Ovary (tissue), 3 donors: Measurements from ENCODE around the gene SLC9A9.

Experiments used
- CTCF ChIP-seq, 3 donors: fragments of 450-650 bp in 2 of 3; fragments of 200-600 bp in 1 of 3; IDR thresholded peaks; one replicate each; pipeline versions ENCODE4 v1.5.1 to v1.8.0; 2016 to 2022; ENCODE audit warnings: antibody characterized with exemption in 3 of 3, mild to moderate bottlenecking in 1 of 3
- POLR2A ChIP-seq: fragments of 450-650 bp; IDR thresholded peaks from one replicate; pipeline ENCODE4 v1.6.1; 2017; ENCODE audit warnings: antibody characterized with exemption, mild to moderate bottlenecking, moderate library complexity
- donor health status: DM: no; HTN: no; CAD: no.

DNA sequence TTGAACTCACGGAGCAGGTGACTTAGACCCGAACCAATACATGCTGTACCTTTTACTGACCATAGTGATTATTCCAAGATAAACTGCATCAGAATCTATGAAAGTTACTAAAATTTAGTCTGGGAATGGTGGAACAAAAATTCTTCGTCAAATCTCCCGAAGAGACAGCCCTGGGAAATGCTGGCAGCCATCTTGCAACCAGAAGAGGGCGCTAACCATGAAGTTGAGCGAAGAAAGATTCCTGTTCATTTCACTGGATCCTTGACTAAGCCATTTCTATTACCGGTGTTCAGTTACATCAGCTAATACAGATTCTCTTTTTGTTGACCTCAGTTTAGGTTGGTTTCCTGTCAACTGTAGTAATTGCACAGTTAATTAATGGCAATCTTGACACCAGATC lies 199.6 kb downstream of the SLC9A9 start:
- TF ChIP-seq POLR2A (no peak), CTCF (IDR thresholded peaks at IDR 0.05) (no peak)
